Measurements from ENCODE around the gene PMP22.
"Not testable (repeated sequence)": the region's sequence is repeated elsewhere in the genome, so short reads cannot be mapped to it uniquely, and the experiment has no call there.

Gene PMP22

DNA sequence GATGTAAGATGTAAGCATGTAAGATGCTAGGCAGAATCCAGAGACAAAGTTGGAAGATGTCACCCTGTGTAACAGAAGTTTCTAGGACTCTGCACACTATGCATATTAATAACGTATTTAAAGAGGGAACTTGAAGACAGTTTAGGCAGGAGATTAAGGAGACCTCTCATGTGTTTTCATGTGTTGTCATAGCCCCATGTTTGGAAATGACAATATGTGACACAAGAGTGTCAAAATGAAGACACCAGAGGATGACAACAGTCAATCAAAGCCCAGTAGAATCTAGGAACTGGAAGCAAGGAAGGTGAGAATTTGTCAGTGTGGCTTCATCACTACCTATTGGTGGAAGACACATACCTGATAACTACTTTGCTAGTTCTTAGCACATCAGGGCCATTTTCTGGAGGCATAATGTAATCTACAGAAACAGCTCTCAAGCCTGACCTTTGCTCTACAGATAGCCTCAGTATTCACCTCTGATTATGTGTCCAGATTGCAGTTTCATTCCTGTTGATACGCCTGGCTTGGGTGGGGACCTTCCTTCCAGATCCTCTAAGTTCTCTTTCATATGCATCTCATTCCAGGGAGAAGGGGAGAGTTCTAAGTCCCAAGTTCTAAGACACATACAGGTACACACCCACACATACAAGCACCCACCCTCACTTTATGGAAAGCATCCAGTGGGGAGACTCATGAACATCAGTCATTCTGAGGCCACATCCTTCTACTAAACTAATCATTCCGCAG lies 26.3 kb downstream of the PMP22 start:
- no peak for DNase-seq (ENCODE audit: low spot score in 2 of 2)
- Mint-ChIP-seq H3K9me3 (no peaks in the 10 kb centered on the region), H3K36me3 (ENCODE audit: insufficient read depth) (no peaks in the 10 kb centered on the region), H3K27ac (ENCODE audit: low read depth) (no peak overlapping the region), H3K4me1 (no peaks in the 10 kb centered on the region), H3K27me3 (peaks cover 53% of the 10 kb centered on the region), H3K4me3 (no peak overlapping the region)
- no peak for ATAC-seq (replicated peaks; ENCODE audit: extremely low read depth, poor library complexity, severe bottlenecking)

DNA sequence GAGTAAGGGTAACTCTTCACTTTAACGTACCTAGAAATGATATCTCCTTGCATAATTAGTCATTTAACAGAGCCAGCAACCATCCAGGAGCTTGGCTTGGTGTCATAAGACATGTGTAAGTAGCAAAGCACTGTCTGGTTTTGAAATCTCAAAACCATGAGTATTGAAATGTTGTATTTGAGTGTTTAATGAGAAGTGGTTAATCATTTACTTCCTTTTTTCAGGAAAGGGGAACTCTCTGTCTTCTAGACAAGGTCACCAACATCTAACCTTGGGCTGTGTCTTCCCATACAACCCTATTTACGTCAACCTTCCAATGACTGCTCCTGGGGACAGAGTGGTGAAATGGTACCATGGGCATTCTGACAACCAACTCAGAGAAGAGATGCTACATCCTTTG lies 27.1 kb downstream of the PMP22 start:
- H3K27ac Mint-ChIP-seq (ENCODE audit: low read depth), result no peak overlapping the region
- peaks cover 47% of the 10 kb centered on the region for H3K27me3 Mint-ChIP-seq
- H3K4me1 Mint-ChIP-seq, result no peaks in the 10 kb centered on the region
- no peaks in the 10 kb centered on the region for H3K36me3 Mint-ChIP-seq (ENCODE audit: insufficient read depth)
- ATAC-seq (replicated peaks; ENCODE audit: extremely low read depth, poor library complexity, severe bottlenecking) (peak; percentile 19), DNase-seq (ENCODE audit: low spot score in 2 of 2) (no peak)
- no peak overlapping the region for H3K4me3 Mint-ChIP-seq
- no peaks in the 10 kb centered on the region for H3K9me3 Mint-ChIP-seq

DNA sequence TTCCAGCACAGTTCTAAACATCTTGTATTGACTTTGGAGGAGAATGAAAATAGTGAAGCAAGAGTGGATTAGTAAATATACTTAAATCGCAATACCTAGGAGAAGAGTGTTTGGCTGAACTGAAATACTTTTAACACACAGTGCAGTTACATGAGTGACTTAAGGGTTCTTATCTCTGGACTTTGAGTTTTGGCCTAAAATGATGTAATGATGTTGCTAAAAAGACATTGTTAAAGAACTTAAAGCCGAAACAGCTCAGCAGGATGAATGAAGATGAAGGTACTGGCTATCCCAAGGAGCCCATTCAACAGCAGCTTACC lies 28.1 kb downstream of the PMP22 start:
- ATAC-seq (replicated peaks; ENCODE audit: extremely low read depth, poor library complexity, severe bottlenecking) (no peak), DNase-seq (ENCODE audit: low spot score in 2 of 2) (no peak)
- Mint-ChIP-seq H3K27me3 (peaks cover 37% of the 10 kb centered on the region), H3K27ac (ENCODE audit: low read depth) (no peak overlapping the region), H3K4me3 (no peak overlapping the region), H3K36me3 (ENCODE audit: insufficient read depth) (no peaks in the 10 kb centered on the region), H3K4me1 (no peaks in the 10 kb centered on the region), H3K9me3 (no peaks in the 10 kb centered on the region)

GRCh38 chr17:15236281-15237105 lies 28.6 kb downstream of the PMP22 start:
- DNase-seq (ENCODE audit: low spot score in 2 of 2) (no peak), ATAC-seq (replicated peaks; ENCODE audit: extremely low read depth, poor library complexity, severe bottlenecking) (no peak)
- Mint-ChIP-seq H3K27me3 (peaks cover 34% of the 10 kb centered on the region), H3K36me3 (ENCODE audit: insufficient read depth) (no peaks in the 10 kb centered on the region), H3K27ac (ENCODE audit: low read depth) (no peak overlapping the region), H3K9me3 (no peaks in the 10 kb centered on the region), H3K4me1 (no peaks in the 10 kb centered on the region), H3K4me3 (no peak overlapping the region)

DNA sequence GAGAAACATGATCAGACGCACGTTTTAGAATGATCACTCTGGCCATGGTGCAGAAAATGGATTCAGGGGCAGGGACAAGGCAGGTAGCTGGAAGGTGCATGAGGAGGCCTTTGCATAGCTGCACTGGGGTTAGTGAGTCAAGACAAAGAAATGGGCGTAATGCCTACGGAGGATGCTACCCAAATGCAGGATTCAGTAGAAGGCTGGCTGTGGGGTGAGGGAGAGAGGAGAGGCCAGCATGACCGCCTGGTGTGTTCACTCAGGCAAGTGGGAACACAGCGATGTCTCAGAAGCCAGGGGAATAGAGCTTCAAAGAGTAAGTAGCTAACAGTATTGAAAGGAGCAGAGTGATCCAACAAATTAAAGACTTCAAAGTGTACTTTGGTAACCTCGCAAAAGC lies 31.2 kb downstream of the PMP22 start:
- no peak for ATAC-seq (replicated peaks; ENCODE audit: extremely low read depth, poor library complexity, severe bottlenecking)
- H3K27ac Mint-ChIP-seq (ENCODE audit: low read depth), result no peak overlapping the region
- DNase-seq (ENCODE audit: low spot score in 2 of 2), result no peak

DNA sequence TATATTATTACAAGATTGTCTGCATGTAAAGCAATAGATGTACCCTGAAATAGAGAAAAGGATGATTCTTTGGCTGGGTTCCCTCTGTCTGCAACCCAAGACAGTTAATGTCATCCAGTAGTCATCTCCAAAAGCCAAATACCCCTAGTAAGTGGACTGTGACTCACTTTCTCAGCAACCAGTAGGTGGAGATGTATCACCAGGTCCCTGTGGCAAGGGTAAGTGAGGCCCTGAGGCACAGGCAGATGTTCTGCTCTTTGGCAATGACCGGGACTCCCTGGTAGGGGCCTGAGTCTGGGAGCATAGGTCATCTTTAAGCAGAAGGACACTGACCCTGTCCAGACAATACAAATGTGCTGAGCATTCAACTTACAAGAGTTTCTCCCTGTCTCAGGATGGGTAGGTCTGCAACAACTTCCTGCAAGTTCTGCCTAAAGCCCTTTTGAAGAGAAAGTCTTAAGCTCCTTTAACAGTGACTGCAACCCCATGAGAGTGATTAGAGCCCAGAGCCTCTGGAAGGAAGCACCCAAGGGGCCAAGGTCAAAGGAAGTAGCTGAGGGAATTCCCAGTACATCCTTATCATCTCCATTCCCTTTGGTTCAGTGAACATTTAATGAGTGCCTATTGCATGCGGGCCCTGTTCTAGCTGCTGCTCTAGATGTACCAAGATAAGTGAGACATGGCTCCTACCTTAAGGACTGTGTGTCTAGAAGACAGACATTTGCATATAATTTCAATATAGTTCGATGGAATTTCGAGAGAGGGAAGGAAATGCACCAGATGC lies 31.9 kb downstream of the PMP22 start:
- H3K4me1 Mint-ChIP-seq, result no peaks in the 10 kb centered on the region
- H3K4me3 Mint-ChIP-seq, result no peak overlapping the region
- H3K27me3 Mint-ChIP-seq, result peaks cover 39% of the 10 kb centered on the region
- DNase-seq (ENCODE audit: low spot score in 2 of 2) (no peak), ATAC-seq (replicated peaks; ENCODE audit: extremely low read depth, poor library complexity, severe bottlenecking) (no peak)
- no peaks in the 10 kb centered on the region for H3K9me3 Mint-ChIP-seq
- no peak overlapping the region for H3K27ac Mint-ChIP-seq (ENCODE audit: low read depth)
- H3K36me3 Mint-ChIP-seq (ENCODE audit: insufficient read depth), result no peaks in the 10 kb centered on the region

More for the DNA sequence above, 31.2 kb downstream of the PMP22 start:
- H3K9me3 Mint-ChIP-seq, result no peaks in the 10 kb centered on the region
- H3K27me3 Mint-ChIP-seq, result peaks cover 46% of the 10 kb centered on the region
- H3K36me3 Mint-ChIP-seq (ENCODE audit: insufficient read depth), result no peaks in the 10 kb centered on the region
- no peak overlapping the region for H3K4me3 Mint-ChIP-seq
- no peaks in the 10 kb centered on the region for H3K4me1 Mint-ChIP-seq

DNA sequence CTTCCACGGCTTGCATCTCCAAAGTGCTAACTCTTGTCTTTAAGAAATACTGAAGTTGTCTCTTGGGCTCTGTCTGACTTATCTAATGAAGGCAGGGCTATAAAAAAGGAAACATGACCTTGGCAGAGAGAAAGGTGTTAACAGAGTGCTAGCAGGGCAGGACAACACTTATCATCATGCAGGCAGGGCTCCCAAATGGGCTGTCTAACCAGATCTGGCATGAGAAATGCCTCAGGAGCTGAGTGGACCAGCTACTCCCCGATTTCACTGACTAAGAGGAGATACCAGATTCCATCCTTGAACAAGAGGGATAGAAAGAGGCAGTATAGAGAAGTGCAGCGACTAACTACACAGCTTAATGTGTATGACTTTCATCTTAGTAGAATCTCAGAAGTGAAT lies 32.6 kb downstream of the PMP22 start:
- DNase-seq (ENCODE audit: low spot score in 2 of 2) (no peak), ATAC-seq (replicated peaks; ENCODE audit: extremely low read depth, poor library complexity, severe bottlenecking) (no peak)
- H3K36me3 Mint-ChIP-seq (ENCODE audit: insufficient read depth), result no peaks in the 10 kb centered on the region

DNA sequence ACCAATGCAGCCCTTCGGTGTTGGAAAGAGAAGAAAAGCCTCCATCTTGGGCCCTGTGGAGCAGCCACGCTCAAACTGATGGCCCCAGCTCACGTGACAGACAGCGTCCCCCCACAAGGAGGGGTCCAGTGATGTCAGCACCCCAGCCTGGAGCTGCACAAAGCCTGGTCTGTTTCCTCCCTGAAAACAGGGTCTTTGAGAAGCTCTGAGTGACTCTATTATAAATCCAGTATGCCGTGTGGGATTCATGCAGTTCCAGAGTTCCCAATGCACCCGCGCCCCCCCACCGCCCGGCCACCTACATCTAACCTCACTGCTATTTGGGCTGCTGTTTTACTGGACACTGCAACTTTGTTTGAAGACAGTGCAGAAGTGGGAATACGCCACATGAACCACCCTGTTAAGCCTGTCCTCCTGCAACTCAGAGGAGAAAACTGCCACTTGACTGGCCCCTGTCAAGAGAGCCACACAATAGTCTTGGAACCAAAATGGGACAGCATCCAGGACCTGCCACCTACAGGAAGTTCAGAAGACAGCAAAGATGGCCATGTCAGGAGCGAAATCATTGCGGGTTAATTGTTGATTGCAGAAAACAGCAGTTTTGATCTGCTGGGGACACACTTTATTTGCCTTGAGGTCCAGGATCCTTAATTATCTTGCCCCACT lies 33.1 kb downstream of the PMP22 start:
- Mint-ChIP-seq H3K36me3 (ENCODE audit: insufficient read depth) (no peaks in the 10 kb centered on the region), H3K9me3 (no peaks in the 10 kb centered on the region), H3K27ac (ENCODE audit: low read depth) (no peak overlapping the region), H3K4me3 (no peak overlapping the region), H3K4me1 (no peaks in the 10 kb centered on the region), H3K27me3 (peaks cover 38% of the 10 kb centered on the region)
- DNase-seq (ENCODE audit: low spot score in 2 of 2) (no peak), ATAC-seq (replicated peaks; ENCODE audit: extremely low read depth, poor library complexity, severe bottlenecking) (no peak)

More for the DNA sequence above, 32.6 kb downstream of the PMP22 start:
- H3K9me3 Mint-ChIP-seq, result no peaks in the 10 kb centered on the region
- peaks cover 36% of the 10 kb centered on the region for H3K27me3 Mint-ChIP-seq
- no peak overlapping the region for H3K4me3 Mint-ChIP-seq
- H3K27ac Mint-ChIP-seq (ENCODE audit: low read depth), result no peak overlapping the region
- no peaks in the 10 kb centered on the region for H3K4me1 Mint-ChIP-seq

GRCh38 chr17:15230866-15231265 lies 34.3 kb downstream of the PMP22 start:
- DNase-seq (ENCODE audit: low spot score in 2 of 2) (no peak), ATAC-seq (replicated peaks; ENCODE audit: extremely low read depth, poor library complexity, severe bottlenecking) (no peak)
- no peaks in the 10 kb centered on the region for H3K9me3 Mint-ChIP-seq
- H3K4me3 Mint-ChIP-seq, result no peak overlapping the region
- no peak overlapping the region for H3K27ac Mint-ChIP-seq (ENCODE audit: low read depth)
- no peaks in the 10 kb centered on the region for H3K36me3 Mint-ChIP-seq (ENCODE audit: insufficient read depth)
- peaks cover 42% of the 10 kb centered on the region for H3K27me3 Mint-ChIP-seq
- no peaks in the 10 kb centered on the region for H3K4me1 Mint-ChIP-seq

GRCh38 chr17:15221827-15222226 lies 43.3 kb downstream of the PMP22 start:
- not testable (repeated sequence) for DNase-seq (ENCODE audit: low spot score in 2 of 2); H3K27ac Mint-ChIP-seq (ENCODE audit: low read depth); H3K4me1 Mint-ChIP-seq; H3K36me3 Mint-ChIP-seq (ENCODE audit: insufficient read depth); H3K9me3 Mint-ChIP-seq; H3K4me3 Mint-ChIP-seq; ATAC-seq (replicated peaks; ENCODE audit: extremely low read depth, poor library complexity, severe bottlenecking)
- H3K27me3 Mint-ChIP-seq, result peaks cover 20% of the 10 kb centered on the region

GRCh38 chr17:15220785-15221184 lies 44.3 kb downstream of the PMP22 start:
- H3K4me1 Mint-ChIP-seq, result no peaks in the 10 kb centered on the region
- ATAC-seq (replicated peaks; ENCODE audit: extremely low read depth, poor library complexity, severe bottlenecking), result no peak
- H3K4me3 Mint-ChIP-seq, result no peak overlapping the region
- no peak overlapping the region for H3K27ac Mint-ChIP-seq (ENCODE audit: low read depth)
- no peak for DNase-seq (ENCODE audit: low spot score in 2 of 2)
- no peaks in the 10 kb centered on the region for H3K36me3 Mint-ChIP-seq (ENCODE audit: insufficient read depth)
- H3K27me3 Mint-ChIP-seq, result peaks cover 10% of the 10 kb centered on the region
- H3K9me3 Mint-ChIP-seq, result no peaks in the 10 kb centered on the region

DNA sequence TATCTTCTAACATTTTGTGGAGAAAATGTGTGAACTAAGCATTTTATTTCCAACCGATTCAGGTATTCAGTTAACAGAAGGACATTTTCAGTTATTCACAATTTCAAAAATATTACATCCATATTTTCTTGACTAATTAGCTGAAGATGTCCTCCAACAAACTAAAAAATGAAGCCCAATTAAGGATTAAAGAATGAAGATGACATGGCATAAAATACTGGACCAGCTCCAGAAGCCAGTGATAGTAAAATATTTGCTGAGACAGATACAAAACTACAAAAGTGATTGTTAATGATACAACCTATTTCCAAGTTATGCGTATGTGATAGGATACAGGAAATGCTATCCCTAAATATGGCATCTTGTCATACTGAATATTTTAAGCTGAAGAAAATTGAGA lies 48.6 kb downstream of the PMP22 start:
- no peak overlapping the region for H3K27ac Mint-ChIP-seq (ENCODE audit: low read depth)
- peaks cover 10% of the 10 kb centered on the region for H3K27me3 Mint-ChIP-seq
- no peaks in the 10 kb centered on the region for H3K4me1 Mint-ChIP-seq
- H3K36me3 Mint-ChIP-seq (ENCODE audit: insufficient read depth), result no peaks in the 10 kb centered on the region
- ATAC-seq (replicated peaks; ENCODE audit: extremely low read depth, poor library complexity, severe bottlenecking), result no peak
- no peak overlapping the region for H3K4me3 Mint-ChIP-seq
- H3K9me3 Mint-ChIP-seq, result no peaks in the 10 kb centered on the region
- DNase-seq (ENCODE audit: low spot score in 2 of 2), result no peak

Data from central memory CD8-positive, alpha-beta T cell (primary cell).